Mesendoderm (in vitro differentiated cells): ENCODE measurements around the gene FNDC3B.

ENCODE experiments used
- DNase-seq: peaks from one replicate; pipeline ENCODE4 v3.0.0; 2013
- H2AK5ac ChIP-seq: 2 replicates; pipeline ENCODE4 v1.6.1; 2013; ENCODE audit warnings: low read length, inconsistent platforms
- H2BK120ac ChIP-seq: 2 replicates; pipeline ENCODE4 v1.6.1; 2013; ENCODE audit warnings: low read depth, mild to moderate bottlenecking, low read length, moderate library complexity, mixed read lengths
- H2BK15ac ChIP-seq: replicated peaks from 2 replicates; pipeline ENCODE4 v1.6.1; 2013; ENCODE audit warnings: low read depth, mild to moderate bottlenecking, moderate library complexity
- H2BK5ac ChIP-seq: 2 replicates; pipeline ENCODE4 v1.6.1; 2013; ENCODE audit warnings: low read length, inconsistent platforms
- H3K18ac ChIP-seq: 2 replicates; pipeline ENCODE4 v1.6.1; 2013; ENCODE audit warnings: mild to moderate bottlenecking, low read length, mixed read lengths
- H3K23ac ChIP-seq: one replicate; pipeline ENCODE4 v1.6.1; 2013; ENCODE audit warnings: low read length
- H3K27ac ChIP-seq: 2 replicates; pipeline ENCODE4 v1.5.1; 2013; ENCODE audit warnings: low read depth, mild to moderate bottlenecking, inconsistent platforms, low read length, moderate library complexity
- H3K27me3 ChIP-seq: 2 replicates; pipeline ENCODE4 v1.6.1; 2013; ENCODE audit warnings: low read length, control low read depth, mild to moderate bottlenecking, inconsistent platforms; ENCODE audit not compliant: insufficient read depth, poor library complexity
- H3K36me3 ChIP-seq: 2 replicates; pipeline ENCODE4 v1.6.1; 2013; ENCODE audit warnings: low read length, inconsistent platforms; ENCODE audit not compliant: control insufficient read depth, insufficient read depth
- H3K4ac ChIP-seq: one replicate; pipeline ENCODE4 v1.6.1; 2013; ENCODE audit warnings: low read depth, mild to moderate bottlenecking, low read length, moderate library complexity
- H3K4me1 ChIP-seq: 2 replicates; pipeline ENCODE4 v1.6.1; 2013; ENCODE audit warnings: low read depth, low read length, inconsistent platforms; ENCODE audit not compliant: control insufficient read depth
- H3K4me2 ChIP-seq: 2 replicates; pipeline ENCODE4 v1.6.1; 2013; ENCODE audit warnings: low read length
- H3K4me3 ChIP-seq: 2 replicates; pipeline ENCODE4 v1.5.1; 2013; ENCODE audit warnings: mild to moderate bottlenecking, low read length
- H3K56ac ChIP-seq: one replicate; pipeline ENCODE4 v1.6.1; 2013; ENCODE audit warnings: low read length
- H3K79me1 ChIP-seq: 2 replicates; pipeline ENCODE4 v1.6.1; 2013; ENCODE audit warnings: low read length, inconsistent platforms
- H3K79me2 ChIP-seq: 2 replicates; pipeline ENCODE4 v1.6.1; 2013; ENCODE audit warnings: mild to moderate bottlenecking, low read length; ENCODE audit not compliant: control insufficient read depth, insufficient read depth
- H3K9ac ChIP-seq: 2 replicates; pipeline ENCODE4 v1.6.1; 2013; ENCODE audit warnings: low read length, inconsistent platforms
- H4K5ac ChIP-seq: one replicate; pipeline ENCODE4 v1.6.1; 2013; ENCODE audit warnings: low read length
- H4K8ac ChIP-seq: one replicate; pipeline ENCODE4 v1.6.1; 2013; ENCODE audit warnings: low read depth, mild to moderate bottlenecking, control low read depth, low read length, moderate library complexity
- whole genome bisulfite sequencing: extraction: QIAGEN DNeasy Blood & Tissue Kit; methylation state at CpG from one replicate; pipeline ENCODE4 v1.1.7; 2013; ENCODE audit warnings: low lambda C conversion rate, missing lambda C conversion rate; ENCODE audit not compliant: insufficient coverage; ENCODE audit errors: extremely low coverage; 5-methylcytosine and 5-hydroxymethylcytosine counted together

FNDC3B gene

GRCh38 chr3:172259111-172259541, 219.7 kb downstream of the FNDC3B start:
- no peak overlapping the region for H3K18ac ChIP-seq
- no peak overlapping the region for H3K9ac ChIP-seq
- no peak overlapping the region for H2BK5ac ChIP-seq
- H2BK15ac ChIP-seq = no peak overlapping the region
- no peak overlapping the region for H4K8ac ChIP-seq
- H3K56ac ChIP-seq = no peak overlapping the region
- no peaks in the 10 kb centered on the region for H3K27me3 ChIP-seq
- no peaks in the 10 kb centered on the region for H3K36me3 ChIP-seq
- no peak overlapping the region for H2AK5ac ChIP-seq
- H3K4me2 ChIP-seq = no peak overlapping the region
- no peak overlapping the region for H3K4me3 ChIP-seq
- H2BK120ac ChIP-seq = no peak overlapping the region
- no peak overlapping the region for H3K27ac ChIP-seq
- no CpG with 5 or more reads among the region's 6 CpGs for WGBS
- no peak overlapping the region for H4K5ac ChIP-seq
- H3K4ac ChIP-seq = no peak overlapping the region
- peaks cover 3% of the 10 kb centered on the region for H3K79me2 ChIP-seq
- H3K79me1 ChIP-seq = peaks cover 4% of the 10 kb centered on the region
- no peak for DNase-seq
- H3K23ac ChIP-seq = no peak overlapping the region
- H3K4me1 ChIP-seq = no peaks in the 10 kb centered on the region

- Histone ChIP-seq H2BK120ac (no peak overlapping the region), H3K4me2 (no peak overlapping the region), H3K36me3 (no peaks in the 10 kb centered on the region), H3K23ac (no peak overlapping the region), H2BK5ac (no peak overlapping the region), H3K27ac (no peak overlapping the region), H4K8ac (no peak overlapping the region), H3K4me1 (no peaks in the 10 kb centered on the region), H3K4me3 (no peak overlapping the region), H3K4ac (no peak overlapping the region), H3K18ac (no peak overlapping the region), H3K9ac (no peak overlapping the region), H3K56ac (no peak overlapping the region), H4K5ac (no peak overlapping the region), H3K79me2 (peaks cover 3% of the 10 kb centered on the region), H2AK5ac (no peak overlapping the region), H3K27me3 (no peaks in the 10 kb centered on the region), H3K79me1 (peaks cover 4% of the 10 kb centered on the region), H2BK15ac (no peak overlapping the region)
- DNase-seq = no peak
- no CpG with 5 or more reads among the region's 2 CpGs for WGBS
These were observed 220.4 kb downstream of the FNDC3B start for GRCh38 chr3:172259726-172260248.

- Histone ChIP-seq H3K4me2 (no peak overlapping the region), H4K5ac (no peak overlapping the region), H3K79me2 (peaks cover 3% of the 10 kb centered on the region), H2BK15ac (no peak overlapping the region), H2AK5ac (no peak overlapping the region), H3K27ac (no peak overlapping the region), H2BK120ac (no peak overlapping the region), H3K23ac (no peak overlapping the region), H3K18ac (no peak overlapping the region), H3K56ac (no peak overlapping the region), H3K4me3 (no peak overlapping the region), H3K27me3 (no peaks in the 10 kb centered on the region), H3K4ac (no peak overlapping the region), H4K8ac (no peak overlapping the region), H3K36me3 (no peaks in the 10 kb centered on the region), H3K4me1 (no peaks in the 10 kb centered on the region), H2BK5ac (no peak overlapping the region), H3K9ac (no peak overlapping the region), H3K79me1 (peaks cover 4% of the 10 kb centered on the region)
- WGBS = no CpG with 5 or more reads among the region's 2 CpGs
- no peak for DNase-seq
These were observed 221.0 kb downstream of the FNDC3B start for GRCh38 chr3:172260381-172260780.

- no peak overlapping the region for H2AK5ac ChIP-seq
- WGBS = no CpG with 5 or more reads among the region's 5 CpGs
- no peak overlapping the region for H4K5ac ChIP-seq
- no peak overlapping the region for H2BK15ac ChIP-seq
- no peak overlapping the region for H3K23ac ChIP-seq
- H4K8ac ChIP-seq = no peak overlapping the region
- H3K56ac ChIP-seq = no peak overlapping the region
- H3K4me1 ChIP-seq = no peaks in the 10 kb centered on the region
- no peak overlapping the region for H3K18ac ChIP-seq
- H3K4me2 ChIP-seq = no peak overlapping the region
- H3K9ac ChIP-seq = no peak overlapping the region
- H3K79me2 ChIP-seq = peaks cover 3% of the 10 kb centered on the region
- no peak overlapping the region for H3K4ac ChIP-seq
- peaks cover 4% of the 10 kb centered on the region for H3K79me1 ChIP-seq
- no peak overlapping the region for H2BK120ac ChIP-seq
- H3K36me3 ChIP-seq = no peaks in the 10 kb centered on the region
- H3K4me3 ChIP-seq = no peak overlapping the region
- H2BK5ac ChIP-seq = no peak overlapping the region
- H3K27me3 ChIP-seq = no peaks in the 10 kb centered on the region
- H3K27ac ChIP-seq = no peak overlapping the region
- DNase-seq = no peak
These were observed 221.7 kb downstream of the FNDC3B start for GRCh38 chr3:172261054-172261453.

- Histone ChIP-seq H3K23ac (no peak overlapping the region), H3K79me2 (peaks cover 3% of the 10 kb centered on the region), H3K36me3 (no peaks in the 10 kb centered on the region), H3K79me1 (peaks cover 6% of the 10 kb centered on the region), H2BK120ac (no peak overlapping the region), H3K4ac (no peak overlapping the region), H2BK15ac (no peak overlapping the region), H2BK5ac (no peak overlapping the region), H3K9ac (no peak overlapping the region), H3K4me1 (no peaks in the 10 kb centered on the region), H3K4me3 (no peak overlapping the region), H3K4me2 (no peak overlapping the region), H2AK5ac (no peak overlapping the region), H4K8ac (no peak overlapping the region), H3K27me3 (no peaks in the 10 kb centered on the region), H3K27ac (no peak overlapping the region), H3K18ac (no peak overlapping the region), H4K5ac (no peak overlapping the region), H3K56ac (no peak overlapping the region)
- no CpG with 5 or more reads among the region's 1 CpG for WGBS
- no peak for DNase-seq
These were observed 223.7 kb downstream of the FNDC3B start for GRCh38 chr3:172262991-172263608.
